ENCODE measurements around the gene AMER1.

- TF ChIP-seq REST (IDR thresholded peaks at IDR 0.05; ENCODE audit: insufficient read depth in 1 of 2, low read depth in 2 of 2, low read length in 2 of 2) = no peak
- TF ChIP-seq SIN3A (IDR thresholded peaks at IDR 0.05; ENCODE audit: borderline replicate concordance, insufficient read depth, low read length) = no peak
Observed at GRCh38 chrX:64218023-64218422, 12.5 kb upstream of the AMER1 start.
